HFF-Myc (cell line): ENCODE data around the gene GINM1.
A peak's percentile ranks its signal among the peaks of the same experiment; 100 is the strongest.

Experiments
- DNase-seq: peaks from one replicate; pipeline ENCODE4 v3.0.0-alpha.2; 2011; ENCODE audit warnings: low read depth; ENCODE audit errors: extremely low read depth
- H3K4me3 ChIP-seq: replicated peaks from 2 replicates; pipeline ENCODE4 v1.5.1; 2011; ENCODE audit warnings: low read depth, mild to moderate bottlenecking, control low read depth, low read length
- TF ChIP-seq, protein P1 (sequence below): IDR thresholded peaks from 2 replicates; pipeline ENCODE4 v1.5.1; 2012; ENCODE audit warnings: mild to moderate bottlenecking, low read depth, low read length, control low read depth; ENCODE audit errors: missing control alignments

GINM1 gene, protein sequence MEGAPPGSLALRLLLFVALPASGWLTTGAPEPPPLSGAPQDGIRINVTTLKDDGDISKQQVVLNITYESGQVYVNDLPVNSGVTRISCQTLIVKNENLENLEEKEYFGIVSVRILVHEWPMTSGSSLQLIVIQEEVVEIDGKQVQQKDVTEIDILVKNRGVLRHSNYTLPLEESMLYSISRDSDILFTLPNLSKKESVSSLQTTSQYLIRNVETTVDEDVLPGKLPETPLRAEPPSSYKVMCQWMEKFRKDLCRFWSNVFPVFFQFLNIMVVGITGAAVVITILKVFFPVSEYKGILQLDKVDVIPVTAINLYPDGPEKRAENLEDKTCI

DNA sequence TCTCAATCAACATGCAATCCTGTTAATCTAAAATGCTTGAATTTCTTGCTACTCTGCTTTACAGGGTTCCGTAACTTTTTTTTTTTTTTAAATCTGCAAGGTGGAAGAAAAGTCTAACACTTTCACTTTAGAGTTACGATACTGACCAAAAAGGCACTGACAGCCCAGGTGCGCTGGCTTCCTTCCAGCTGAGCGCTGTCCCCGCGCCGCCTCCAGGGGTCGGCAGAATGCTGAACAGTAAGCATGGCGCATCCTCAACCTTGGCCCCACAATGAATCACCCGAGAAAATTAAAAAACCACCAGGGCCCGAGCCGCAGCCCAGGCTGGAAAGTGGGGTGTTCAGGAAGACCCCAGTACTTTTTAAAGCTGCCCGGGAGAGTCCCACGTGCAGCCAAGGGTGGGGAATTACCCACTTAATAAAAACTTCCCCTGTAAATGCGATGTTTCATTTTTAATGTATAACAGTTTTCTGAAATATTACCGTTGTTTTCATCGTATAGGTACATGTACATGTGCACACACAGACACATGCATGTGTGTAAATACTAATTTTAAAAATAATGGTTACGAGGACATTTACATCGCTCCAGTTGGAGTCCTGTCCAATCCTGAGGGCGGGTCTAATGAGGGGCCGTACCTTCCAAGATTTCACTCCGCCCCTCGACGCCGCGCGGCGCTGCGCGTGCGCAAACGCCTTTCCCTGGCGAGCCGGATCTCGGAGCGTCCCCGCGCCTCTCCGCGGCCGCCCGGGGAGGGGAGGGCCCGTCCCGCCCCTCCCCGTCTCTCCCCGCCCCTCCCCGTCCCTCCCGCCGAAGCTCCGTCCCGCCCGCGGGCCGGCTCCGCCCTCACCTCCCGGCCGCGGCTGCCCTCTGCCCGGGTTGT lies at the start of gene GINM1:
GINM1 (plus strand) TSS at position 849 of the 883 bp plus-strand sequence. CDS start 40 bp downstream, outside the sequence.
- H3K4me3 ChIP-seq, result peak within 1 kb of the TSS; percentile 83
- TF ChIP-seq, protein P1, sequence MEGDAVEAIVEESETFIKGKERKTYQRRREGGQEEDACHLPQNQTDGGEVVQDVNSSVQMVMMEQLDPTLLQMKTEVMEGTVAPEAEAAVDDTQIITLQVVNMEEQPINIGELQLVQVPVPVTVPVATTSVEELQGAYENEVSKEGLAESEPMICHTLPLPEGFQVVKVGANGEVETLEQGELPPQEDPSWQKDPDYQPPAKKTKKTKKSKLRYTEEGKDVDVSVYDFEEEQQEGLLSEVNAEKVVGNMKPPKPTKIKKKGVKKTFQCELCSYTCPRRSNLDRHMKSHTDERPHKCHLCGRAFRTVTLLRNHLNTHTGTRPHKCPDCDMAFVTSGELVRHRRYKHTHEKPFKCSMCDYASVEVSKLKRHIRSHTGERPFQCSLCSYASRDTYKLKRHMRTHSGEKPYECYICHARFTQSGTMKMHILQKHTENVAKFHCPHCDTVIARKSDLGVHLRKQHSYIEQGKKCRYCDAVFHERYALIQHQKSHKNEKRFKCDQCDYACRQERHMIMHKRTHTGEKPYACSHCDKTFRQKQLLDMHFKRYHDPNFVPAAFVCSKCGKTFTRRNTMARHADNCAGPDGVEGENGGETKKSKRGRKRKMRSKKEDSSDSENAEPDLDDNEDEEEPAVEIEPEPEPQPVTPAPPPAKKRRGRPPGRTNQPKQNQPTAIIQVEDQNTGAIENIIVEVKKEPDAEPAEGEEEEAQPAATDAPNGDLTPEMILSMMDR, result peak; percentile 77
- peak; percentile 78 for DNase-seq

DNA sequence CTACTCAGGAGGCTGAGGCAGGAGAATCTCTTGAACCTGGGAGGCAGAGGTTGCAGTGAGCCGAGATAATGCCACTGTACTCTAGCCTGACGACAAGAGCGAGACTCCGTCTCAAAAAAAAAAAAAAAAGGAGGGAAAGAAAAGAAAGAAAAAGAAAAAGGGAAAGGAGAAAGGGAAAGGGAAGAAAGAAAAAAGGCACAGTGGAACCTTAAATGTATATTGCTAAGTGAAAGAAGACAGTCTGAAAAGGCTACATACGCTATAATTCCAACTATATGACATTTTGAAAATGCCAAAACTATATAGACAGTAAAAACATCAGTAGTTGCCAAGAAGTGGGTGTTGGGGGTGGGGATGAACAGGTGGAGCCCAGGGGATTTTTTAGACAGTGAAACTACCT lies 36.5 kb upstream of the GINM1 start:
- TF ChIP-seq, protein P1, result no peak
- H3K4me3 ChIP-seq, result no peak overlapping the region
- no peak for DNase-seq

DNA sequence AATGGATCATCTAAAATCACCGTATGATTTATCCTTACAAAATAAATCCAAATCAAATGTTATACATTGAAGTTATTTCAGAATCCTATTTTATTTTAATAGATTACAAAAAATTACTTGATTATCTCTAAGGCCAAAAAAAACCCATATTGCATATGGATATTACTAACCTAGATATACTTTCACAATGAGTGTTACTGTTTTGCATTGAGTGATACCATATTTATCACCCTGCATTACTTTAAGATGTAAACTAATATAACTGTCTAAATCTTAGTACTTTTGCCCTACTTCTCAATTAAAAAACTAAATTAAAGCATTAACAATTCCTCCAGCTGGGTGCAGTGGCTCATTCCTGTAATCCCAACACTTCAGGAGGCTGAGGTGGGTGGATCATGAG lies 31.4 kb upstream of the GINM1 start:
- no peak for DNase-seq
- H3K4me3 ChIP-seq, result no peak overlapping the region
- TF ChIP-seq, protein P1, result no peak

DNA sequence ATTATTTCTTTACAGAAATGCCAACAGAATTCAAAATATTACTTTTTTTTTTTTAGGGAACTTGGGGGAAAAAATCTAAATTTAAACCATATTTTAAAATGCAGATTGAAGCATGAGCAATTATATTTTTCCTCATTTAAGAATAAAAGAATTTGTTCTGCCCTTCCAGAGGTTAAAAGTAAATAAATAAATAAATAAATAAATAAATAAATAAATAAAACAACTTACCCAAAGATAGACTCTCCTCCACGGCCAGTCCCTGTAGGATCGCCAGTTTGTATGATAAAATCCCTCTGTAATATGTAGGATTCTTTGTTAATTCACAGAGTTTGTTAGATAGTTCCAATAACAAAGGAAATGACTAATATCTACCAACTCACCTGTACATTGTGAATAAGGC lies 25.0 kb upstream of the GINM1 start:
- TF ChIP-seq, protein P1, result no peak
- DNase-seq, result no peak
- H3K4me3 ChIP-seq, result no peak overlapping the region

DNA sequence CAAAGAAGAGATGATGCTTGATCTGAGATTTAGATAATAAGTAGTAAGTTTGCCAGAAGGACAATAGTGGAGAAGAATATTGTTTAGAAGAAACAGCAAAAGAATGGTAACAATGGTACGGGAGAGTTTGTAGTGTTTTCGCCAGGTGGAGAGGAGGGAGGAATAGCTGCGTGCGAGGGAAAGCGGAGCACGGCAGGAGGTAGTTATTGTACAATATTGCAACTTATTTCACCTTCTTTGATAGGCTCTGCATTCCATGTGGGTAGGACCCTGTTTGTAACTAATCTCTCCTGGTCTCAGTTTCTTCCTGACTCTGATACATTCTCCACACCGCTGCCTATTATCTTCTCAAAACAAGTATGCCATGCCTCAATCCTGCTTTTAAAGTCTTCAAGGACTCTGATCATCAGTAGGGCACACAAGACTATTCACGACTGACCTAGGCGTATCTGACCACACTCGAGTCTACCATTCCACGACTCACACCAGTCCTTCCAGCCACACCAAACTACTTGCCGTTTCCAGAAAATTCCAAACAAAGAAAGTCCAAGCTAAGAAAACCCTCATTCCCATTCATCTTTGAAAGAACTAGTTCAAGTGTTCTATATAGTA lies 21.4 kb upstream of the GINM1 start:
- H3K4me3 ChIP-seq, result peak overlapping the region; percentile 80
- TF ChIP-seq, protein P1, result no peak
- DNase-seq, result no peak

DNA sequence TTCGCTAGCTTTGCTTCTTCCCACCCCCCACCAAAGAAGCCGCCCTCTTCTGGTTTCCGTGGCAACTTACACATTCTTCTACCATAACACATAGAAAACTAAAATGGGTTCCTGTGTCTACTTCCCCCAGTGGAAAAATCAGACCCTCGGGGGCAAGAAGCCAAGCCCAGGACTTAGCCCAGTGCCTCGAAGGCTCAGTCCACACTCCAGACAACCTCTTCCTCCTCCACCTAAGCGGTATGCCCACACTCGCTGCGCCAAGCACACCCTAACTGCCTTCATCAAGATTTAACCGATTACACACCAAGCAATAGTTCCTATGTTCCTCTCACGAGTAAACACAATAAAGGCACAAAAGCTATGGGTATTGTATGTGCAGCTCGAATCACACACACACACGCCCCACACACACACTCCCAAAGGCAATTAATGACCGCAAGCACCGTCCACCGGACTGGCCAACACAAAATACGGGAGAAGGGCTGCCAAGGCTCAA lies 20.9 kb upstream of the GINM1 start:
- no peak for DNase-seq
- H3K4me3 ChIP-seq, result peak overlapping the region; percentile 80
- TF ChIP-seq, protein P1, result no peak
